Caco-2 (cell line): Measurements from ENCODE around the gene ADAMTSL2. TPM values are rescaled to one million over a fixed set of nuclear protein-coding genes. Genes with fewer than 3 reads are reported as not detected.

Experiments
- BruUV-seq: library from RNA; stranded (reverse); fragments of 400-500 nt; replicated peaks from 2 replicates; lab custom pipeline; 2021; lab: Mats Ljungman, UMichigan
- CTCF ChIA-PET: fragments of 300-600 bp; sonication (Branson Sonifier 250); formaldehyde crosslinking; loops from one replicate; lab custom pipeline; 2022; ENCODE audit warnings: antibody characterized with exemption; lab: Charles Lee
- POLR2A ChIA-PET: fragments of 300-600 bp; sonication (Branson Sonifier 250); formaldehyde crosslinking; loops from one replicate; lab custom pipeline; 2022; ENCODE audit warnings: antibody characterized with exemption; lab: Charles Lee
- DNase-seq, 2 experiments: peaks; one replicate each; pipeline versions ENCODE4 v3.0.0 to v3.0.0-alpha.2; 2020 to 2022
- H3K27me3 ChIP-seq: replicated peaks from 2 replicates; pipeline ENCODE4 v1.6.0; 2011; ENCODE audit warnings: low read length; ENCODE audit not compliant: control insufficient read depth, insufficient read depth
- H3K36me3 ChIP-seq: 2 replicates; pipeline ENCODE4 v1.5.1; 2011; ENCODE audit warnings: low read length; ENCODE audit not compliant: control insufficient read depth, insufficient read depth
- H3K4me1 ChIP-seq: fragments of 250-450 bp; sonication (Bioruptor Pico); 2 replicates; pipeline ENCODE4 v1.5.1; 2020; ENCODE audit warnings: mild to moderate bottlenecking
- H3K4me3 ChIP-seq: 2 replicates; pipeline ENCODE4 v1.5.1; 2011; ENCODE audit warnings: low read depth, mild to moderate bottlenecking, control low read depth, low read length
- H3K9me3 ChIP-seq: fragments of 250-450 bp; sonication (Bioruptor Pico); 2 replicates; pipeline ENCODE4 v1.5.1; 2020; ENCODE audit warnings: mild to moderate bottlenecking, moderate library complexity
- H3K27ac Mint-ChIP-seq: one replicate; pipeline ENCODE4 v1.8.0; 2022; ENCODE audit warnings: mixed read lengths; ENCODE audit not compliant: unreplicated experiment
- H3K27me3 Mint-ChIP-seq: one replicate; pipeline ENCODE4 v1.8.0; 2022; ENCODE audit warnings: mixed read lengths; ENCODE audit not compliant: insufficient read depth, unreplicated experiment
- H3K36me3 Mint-ChIP-seq: one replicate; pipeline ENCODE4 v1.8.0; 2022; ENCODE audit warnings: mild to moderate bottlenecking, mixed read lengths; ENCODE audit not compliant: insufficient read depth, unreplicated experiment
- H3K4me1 Mint-ChIP-seq: one replicate; pipeline ENCODE4 v1.8.0; 2022; ENCODE audit warnings: low read depth, mixed read lengths; ENCODE audit not compliant: unreplicated experiment
- H3K4me3 Mint-ChIP-seq: one replicate; pipeline ENCODE4 v1.8.0; 2022; ENCODE audit warnings: mild to moderate bottlenecking, moderate library complexity, mixed read lengths; ENCODE audit not compliant: unreplicated experiment
- H3K9me3 Mint-ChIP-seq: one replicate; pipeline ENCODE4 v1.8.0; 2022; ENCODE audit warnings: mixed read lengths; ENCODE audit not compliant: unreplicated experiment
- CTCF ChIP-seq, 2 experiments: fragments of 200-600 bp in 1 of 2; IDR thresholded peaks; 1 replicate in 1 of 2; 2 replicates in 1 of 2; pipeline versions ENCODE4 v1.5.1 to v1.8.0; 2011 to 2022; ENCODE audit warnings: antibody characterized with exemption in 1 of 2, control low read depth in 1 of 2, inconsistent platforms in 1 of 2, low read depth in 1 of 2, low read length in 1 of 2, mild to moderate bottlenecking in 1 of 2, moderate library complexity in 1 of 2; ENCODE audit not compliant: insufficient read depth in 1 of 2, severe bottlenecking in 1 of 2, unreplicated experiment in 1 of 2
- intact Hi-C: fragments of 100-400 bp; cut with micrococcal nuclease; formaldehyde crosslinking; loops from one replicate; pipeline ENCODE4 v1.10.0; 2022; ENCODE audit not compliant: unreplicated experiment
- total RNA-seq: library from RNA; stranded (reverse); gene quantifications from 2 replicates; pipeline ENCODE4 v1.2.3, GENCODE V29; 2022

Gene ADAMTSL2
- total RNA-seq, 1 experiment from 2014 or later: 0.68 TPM

- no peaks in the 10 kb centered on the region for H3K36me3 ChIP-seq
- Mint-ChIP-seq H3K9me3 (no peaks in the 10 kb centered on the region), H3K4me3 (no peak overlapping the region), H3K36me3 (no peaks in the 10 kb centered on the region), H3K4me1 (no peaks in the 10 kb centered on the region), H3K27ac (no peak overlapping the region), H3K27me3 (no peaks in the 10 kb centered on the region)
- ChIA-PET CTCF (no interaction called here), POLR2A (no interaction called here)
- H3K9me3 ChIP-seq: no peaks in the 10 kb centered on the region
- H3K4me3 ChIP-seq: no peak overlapping the region
- intact Hi-C loops: no loop called here
- DNase-seq: no peak
- no TSS peak for BruUV-seq
- peaks cover 5% of the 10 kb centered on the region; the same call in 1 of the 2 replicates for H3K4me1 ChIP-seq
- no peaks in the 10 kb centered on the region for H3K27me3 ChIP-seq
- TF ChIP-seq CTCF (IDR thresholded peaks at IDR 0.05; ENCODE audit: insufficient read depth in 1 of 2, low read depth in 1 of 2, low read length in 1 of 2, severe bottlenecking in 1 of 2, unreplicated experiment in 1 of 2): no peak
Observed at GRCh38 chr9:133538176-133538575, 3.7 kb downstream of the ADAMTSL2 start.

- H3K4me1 Mint-ChIP-seq: no peaks in the 10 kb centered on the region
- Histone ChIP-seq H3K36me3 (no peaks in the 10 kb centered on the region), H3K9me3 (no peaks in the 10 kb centered on the region), H3K27me3 (no peaks in the 10 kb centered on the region), H3K4me1 (peaks cover 3% of the 10 kb centered on the region; the same call in 1 of the 2 replicates), H3K4me3 (no peak overlapping the region)
- TF ChIP-seq CTCF (IDR thresholded peaks at IDR 0.05; ENCODE audit: insufficient read depth in 1 of 2, low read depth in 1 of 2, low read length in 1 of 2, severe bottlenecking in 1 of 2, unreplicated experiment in 1 of 2): no peak
- no peak overlapping the region for H3K4me3 Mint-ChIP-seq
- intact Hi-C loops: no loop called here
- POLR2A ChIA-PET: no interaction called here
- no peak overlapping the region for H3K27ac Mint-ChIP-seq
- BruUV-seq: no TSS peak
- peaks cover under 1% of the 10 kb centered on the region for H3K27me3 Mint-ChIP-seq
- CTCF ChIA-PET: no interaction called here
- H3K36me3 Mint-ChIP-seq: no peaks in the 10 kb centered on the region
- no peaks in the 10 kb centered on the region for H3K9me3 Mint-ChIP-seq
- no peak for DNase-seq
Observed at GRCh38 chr9:133538851-133539833, 4.6 kb downstream of the ADAMTSL2 start.

GRCh38 chr9:133539991-133540697 lies 5.6 kb downstream of the ADAMTSL2 start:
- Mint-ChIP-seq H3K9me3 (no peaks in the 10 kb centered on the region), H3K4me1 (no peaks in the 10 kb centered on the region), H3K36me3 (no peaks in the 10 kb centered on the region), H3K27me3 (peaks cover 3% of the 10 kb centered on the region), H3K27ac (no peak overlapping the region), H3K4me3 (no peak overlapping the region)
- ChIA-PET POLR2A (no interaction called here), CTCF (no interaction called here)
- Histone ChIP-seq H3K27me3 (no peaks in the 10 kb centered on the region), H3K36me3 (no peaks in the 10 kb centered on the region), H3K9me3 (no peaks in the 10 kb centered on the region), H3K4me3 (no peak overlapping the region), H3K4me1 (no peaks in the 10 kb centered on the region)
- DNase-seq: no peak
- no TSS peak for BruUV-seq
- intact Hi-C loops: no loop called here
- no peak for TF ChIP-seq CTCF (IDR thresholded peaks at IDR 0.05; ENCODE audit: insufficient read depth in 1 of 2, low read depth in 1 of 2, low read length in 1 of 2, severe bottlenecking in 1 of 2, unreplicated experiment in 1 of 2)
